Mesodermal cell (in vitro differentiated cells): ENCODE results near the gene ARHGEF4.
A peak's percentile ranks its signal among the peaks of the same experiment; 100 is the strongest.

ENCODE experiments used
- H3K27ac ChIP-seq: 2 replicates; pipeline ENCODE4 v1.7.0; 2013; ENCODE audit warnings: mild to moderate bottlenecking, low read depth, low read length, moderate library complexity; ENCODE audit not compliant: severe bottlenecking
- H3K36me3 ChIP-seq: 2 replicates; pipeline ENCODE4 v1.7.1; 2013; ENCODE audit warnings: mild to moderate bottlenecking, low read length, moderate library complexity; ENCODE audit not compliant: control insufficient read depth, insufficient read depth
- H3K4me1 ChIP-seq: one replicate; pipeline ENCODE4 v1.7.1; 2013; ENCODE audit warnings: mild to moderate bottlenecking, low read length; ENCODE audit not compliant: insufficient read depth, control insufficient read depth, poor library complexity, severe bottlenecking
- H3K4me3 ChIP-seq: 2 replicates; pipeline ENCODE4 v1.7.0; 2013; ENCODE audit warnings: low read length, control low read depth, mild to moderate bottlenecking; ENCODE audit not compliant: insufficient read depth, poor library complexity, severe bottlenecking; ENCODE audit errors: extremely low read depth
- H3K9me3 ChIP-seq: 2 replicates; pipeline ENCODE4 v1.7.1; 2013; ENCODE audit warnings: mild to moderate bottlenecking, low read length, moderate library complexity; ENCODE audit not compliant: control insufficient read depth
- WGBS, 2 experiments: methylation state at CpG; one replicate each; pipeline ENCODE4 v1.1.5; 2013; ENCODE audit warnings: missing lambda C conversion rate in 2 of 2; ENCODE audit not compliant: insufficient coverage in 2 of 2; 5-methylcytosine and 5-hydroxymethylcytosine counted together

The ARHGEF4 gene

DNA sequence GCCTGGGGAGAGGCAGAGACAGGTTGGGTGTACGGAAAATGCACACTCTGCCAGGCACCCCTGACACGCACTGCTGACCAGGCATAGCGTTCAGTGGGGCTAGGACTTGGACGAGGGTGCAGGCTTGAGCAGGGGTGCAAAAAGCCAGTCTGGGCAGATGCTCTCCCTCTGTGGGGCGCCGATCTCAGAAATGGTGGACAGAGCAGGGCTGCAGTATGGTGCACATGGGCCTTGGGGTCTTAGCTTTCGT lies 1.0 kb upstream of the ARHGEF4 start:
- Histone ChIP-seq H3K27ac (no peak overlapping the region), H3K36me3 (no peaks in the 10 kb centered on the region), H3K4me3 (no peak overlapping the region), H3K9me3 (no peaks in the 10 kb centered on the region), H3K4me1 (peaks cover 7% of the 10 kb centered on the region)
- WGBS, 2 experiments = 88 to 89% methylated on average over 4 to 6 of the region's 7 CpGs

DNA sequence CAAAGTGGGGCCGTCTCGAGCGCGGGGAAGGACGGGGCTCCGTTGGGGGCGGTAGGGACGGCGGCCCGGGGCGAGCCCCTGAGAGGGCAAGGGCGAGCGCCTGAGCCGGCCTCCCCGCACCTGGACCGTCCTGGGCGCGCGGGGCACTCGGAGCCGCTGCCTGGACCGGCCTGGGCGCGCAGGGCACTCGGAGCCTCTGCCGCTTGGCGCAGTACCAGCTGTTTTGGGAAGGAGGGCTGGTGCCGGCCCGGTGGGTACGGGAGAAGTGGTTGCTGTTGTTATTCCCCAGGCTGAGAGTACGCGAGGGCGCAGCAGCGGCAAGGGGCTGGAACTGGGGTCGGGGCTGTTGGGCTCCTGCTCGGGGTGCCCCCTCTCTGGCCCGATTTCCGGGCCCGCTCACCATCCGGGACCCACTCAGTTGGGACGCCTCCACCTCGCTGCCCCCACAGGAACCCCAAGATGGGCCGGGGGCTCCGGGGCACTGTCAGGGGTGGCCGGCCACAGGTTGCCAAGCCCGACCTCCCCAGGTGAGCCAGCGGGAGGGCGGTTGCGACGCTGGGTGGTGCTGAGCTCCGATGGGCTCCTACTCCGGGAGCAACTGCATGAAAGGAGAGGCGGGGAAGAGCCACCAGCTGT lies 579 bp downstream of the ARHGEF4 start:
- no peaks in the 10 kb centered on the region for H3K36me3 ChIP-seq
- H3K4me3 ChIP-seq = peak overlapping the region; percentile 35
- H3K27ac ChIP-seq = no peak overlapping the region
- H3K4me1 ChIP-seq = peaks cover 7% of the 10 kb centered on the region
- 4 to 6% methylated on average over 34 to 47 of the region's 53 CpGs for WGBS, 2 experiments
- H3K9me3 ChIP-seq = no peaks in the 10 kb centered on the region

DNA sequence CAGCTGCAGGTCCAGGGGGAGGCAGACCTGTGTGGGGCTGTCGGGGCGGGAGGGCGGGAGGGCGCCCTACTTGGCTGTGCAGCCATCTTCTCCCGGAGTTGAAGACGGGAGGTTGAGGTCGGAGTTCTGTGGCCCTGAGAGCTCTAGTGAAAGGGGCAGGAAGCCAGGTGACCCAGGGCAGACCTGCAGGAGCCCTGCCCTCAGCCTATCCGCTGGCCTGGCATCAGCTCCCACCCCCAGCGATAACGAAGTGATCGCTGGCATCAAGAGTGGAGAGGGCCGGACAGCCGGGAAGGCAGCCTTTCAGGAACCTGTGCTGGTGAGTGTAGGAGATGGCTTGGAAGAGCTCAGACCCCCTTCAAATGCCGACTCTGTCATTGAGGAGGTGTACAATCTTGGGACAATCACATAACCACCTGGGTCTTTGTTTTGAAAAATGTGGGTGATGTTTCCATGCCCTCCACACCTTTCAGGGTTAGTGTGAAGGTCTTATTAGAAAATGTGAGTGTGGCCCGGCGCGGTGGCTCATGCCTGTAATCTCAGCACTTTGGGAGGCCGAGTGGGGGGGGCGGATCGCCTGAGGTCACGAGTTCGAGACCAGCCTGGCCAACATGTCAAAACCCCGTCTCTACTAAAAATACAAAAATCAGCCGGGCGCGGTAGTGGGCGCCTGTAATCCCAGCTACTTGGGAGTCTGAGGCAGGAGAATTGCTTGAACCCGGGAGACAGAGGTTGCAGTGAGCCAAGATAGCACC lies 1.3 kb downstream of the ARHGEF4 start:
- no peak overlapping the region for H3K27ac ChIP-seq
- no peaks in the 10 kb centered on the region for H3K9me3 ChIP-seq
- WGBS, 2 experiments = 82 to 84% methylated on average over 20 to 28 of the region's 28 CpGs
- no peak overlapping the region for H3K4me3 ChIP-seq
- peaks cover 7% of the 10 kb centered on the region for H3K4me1 ChIP-seq
- H3K36me3 ChIP-seq = no peaks in the 10 kb centered on the region

DNA sequence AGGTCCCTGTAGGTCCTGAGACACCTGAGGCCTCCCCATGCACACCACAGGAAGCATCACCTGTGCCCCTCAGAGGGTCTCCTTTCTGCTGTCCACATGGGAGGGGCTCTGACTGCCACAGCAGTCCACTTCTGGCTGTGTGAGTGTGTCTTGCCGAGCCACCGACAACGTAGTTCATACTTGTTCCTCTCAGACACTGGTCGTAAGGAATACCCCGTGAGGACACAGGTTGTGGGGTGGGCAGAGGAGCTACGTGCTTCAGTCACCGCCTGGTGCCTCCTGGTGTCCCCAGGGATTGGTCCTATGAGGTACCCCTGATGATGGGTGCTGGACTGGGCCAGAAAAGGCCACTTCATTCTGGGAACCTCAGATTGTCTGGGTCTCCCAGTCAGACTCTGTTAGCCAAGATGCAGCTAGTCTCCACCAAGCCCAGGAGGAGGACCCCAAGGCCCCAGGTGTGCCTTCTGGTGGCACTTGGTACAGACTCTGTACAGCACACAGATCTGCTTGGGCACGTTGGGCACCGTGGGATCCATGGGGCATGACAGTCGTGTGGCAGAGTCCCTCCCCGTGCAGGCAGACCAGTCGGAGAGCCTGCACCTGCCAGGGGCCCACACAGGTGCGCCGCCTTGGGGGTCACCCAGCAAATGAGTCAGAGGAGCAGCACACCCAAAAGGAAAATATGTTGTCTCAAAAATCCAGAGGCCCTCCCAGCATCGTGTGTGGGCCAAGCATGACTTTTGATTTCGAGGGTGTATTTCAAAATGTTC lies 2.5 kb downstream of the ARHGEF4 start:
- no peaks in the 10 kb centered on the region for H3K36me3 ChIP-seq
- no peaks in the 10 kb centered on the region for H3K9me3 ChIP-seq
- WGBS, 2 experiments = 90 to 94% methylated on average over 16 of the region's 16 CpGs
- no peak overlapping the region for H3K4me3 ChIP-seq
- H3K27ac ChIP-seq = no peak overlapping the region
- peaks cover 7% of the 10 kb centered on the region for H3K4me1 ChIP-seq

DNA sequence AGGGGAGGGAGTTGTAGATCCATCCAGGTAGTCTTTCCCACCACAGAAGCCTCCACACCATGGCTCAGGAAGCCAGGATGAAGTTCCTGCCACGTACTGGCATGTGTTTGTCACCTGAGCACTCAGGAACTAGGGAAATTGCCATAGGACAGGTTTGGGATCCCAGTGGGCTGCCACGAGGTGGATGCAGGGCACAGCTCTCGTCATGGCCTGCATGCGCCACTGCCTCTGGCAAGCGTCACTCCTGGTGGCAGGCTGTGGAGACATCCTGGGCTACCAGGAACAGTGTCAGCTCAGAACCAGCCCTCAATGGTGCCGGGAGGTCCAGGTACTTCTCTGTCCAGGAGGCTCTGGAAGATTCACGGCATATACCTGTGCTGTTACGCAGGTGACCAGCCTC lies 3.8 kb downstream of the ARHGEF4 start:
- no peak overlapping the region for H3K4me3 ChIP-seq
- 90 to 92% methylated on average over 7 to 8 of the region's 8 CpGs for WGBS, 2 experiments
- H3K4me1 ChIP-seq = no peaks in the 10 kb centered on the region
- no peak overlapping the region for H3K27ac ChIP-seq
- no peaks in the 10 kb centered on the region for H3K9me3 ChIP-seq
- no peaks in the 10 kb centered on the region for H3K36me3 ChIP-seq

DNA sequence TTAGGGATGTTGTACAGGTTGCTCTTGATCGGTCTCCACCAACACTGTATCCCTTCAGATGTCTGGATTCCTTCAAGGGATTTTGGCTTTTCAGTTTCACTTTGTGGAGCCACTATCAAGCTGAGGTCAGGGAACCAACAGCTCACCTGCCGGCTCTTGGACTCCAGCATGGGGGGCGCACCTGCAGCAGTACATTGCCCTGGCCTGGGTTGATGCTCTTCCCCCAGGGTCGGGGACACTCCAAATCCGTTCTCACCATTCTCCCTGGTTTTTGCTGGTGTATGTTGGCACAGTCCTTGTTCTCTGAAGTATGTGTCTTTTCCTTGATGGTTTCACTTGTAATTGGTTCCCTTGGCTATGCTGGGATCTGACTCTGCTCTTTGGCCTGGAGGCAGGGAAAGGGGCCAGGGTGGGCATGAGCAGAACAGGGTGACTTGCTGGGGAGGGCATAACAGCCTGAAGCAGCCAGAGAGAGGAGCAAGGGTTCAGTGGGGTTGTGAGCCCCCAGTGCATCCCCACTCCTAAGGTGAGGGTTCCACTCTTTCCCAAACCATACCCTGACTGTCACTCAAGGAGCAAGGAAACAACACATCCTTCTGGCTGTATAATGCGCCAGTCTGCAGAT lies 5.1 kb downstream of the ARHGEF4 start:
- H3K4me3 ChIP-seq = no peak overlapping the region
- H3K36me3 ChIP-seq = no peaks in the 10 kb centered on the region
- WGBS, 2 experiments = 88 to 92% methylated on average over 4 of the region's 6 CpGs
- no peaks in the 10 kb centered on the region for H3K4me1 ChIP-seq
- H3K27ac ChIP-seq = no peak overlapping the region
- no peaks in the 10 kb centered on the region for H3K9me3 ChIP-seq

DNA sequence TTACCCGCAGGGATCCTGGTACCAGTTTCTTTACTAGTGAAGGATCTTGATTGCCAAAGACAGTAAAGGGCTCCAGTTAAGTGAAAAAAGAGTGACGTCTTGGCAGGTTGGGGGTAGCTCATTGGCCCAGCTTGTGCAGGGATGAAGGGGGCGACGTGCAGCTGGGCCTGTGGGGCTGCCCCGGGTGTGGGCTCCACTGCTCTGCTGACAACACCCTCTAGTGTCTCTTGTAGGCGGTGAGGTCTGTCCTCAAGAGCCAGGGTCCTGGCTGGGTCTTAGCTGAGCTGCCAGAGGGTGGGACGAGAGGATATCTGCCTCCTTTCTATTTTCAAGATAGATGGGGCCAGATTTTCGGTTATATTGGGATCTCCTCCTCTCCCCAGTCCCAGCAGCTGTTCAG lies 6.1 kb downstream of the ARHGEF4 start:
- WGBS, 2 experiments = 53 to 78% methylated on average over 2 to 6 of the region's 8 CpGs
- Histone ChIP-seq H3K4me3 (no peak overlapping the region), H3K36me3 (no peaks in the 10 kb centered on the region), H3K4me1 (no peaks in the 10 kb centered on the region), H3K27ac (no peak overlapping the region), H3K9me3 (no peaks in the 10 kb centered on the region)

DNA sequence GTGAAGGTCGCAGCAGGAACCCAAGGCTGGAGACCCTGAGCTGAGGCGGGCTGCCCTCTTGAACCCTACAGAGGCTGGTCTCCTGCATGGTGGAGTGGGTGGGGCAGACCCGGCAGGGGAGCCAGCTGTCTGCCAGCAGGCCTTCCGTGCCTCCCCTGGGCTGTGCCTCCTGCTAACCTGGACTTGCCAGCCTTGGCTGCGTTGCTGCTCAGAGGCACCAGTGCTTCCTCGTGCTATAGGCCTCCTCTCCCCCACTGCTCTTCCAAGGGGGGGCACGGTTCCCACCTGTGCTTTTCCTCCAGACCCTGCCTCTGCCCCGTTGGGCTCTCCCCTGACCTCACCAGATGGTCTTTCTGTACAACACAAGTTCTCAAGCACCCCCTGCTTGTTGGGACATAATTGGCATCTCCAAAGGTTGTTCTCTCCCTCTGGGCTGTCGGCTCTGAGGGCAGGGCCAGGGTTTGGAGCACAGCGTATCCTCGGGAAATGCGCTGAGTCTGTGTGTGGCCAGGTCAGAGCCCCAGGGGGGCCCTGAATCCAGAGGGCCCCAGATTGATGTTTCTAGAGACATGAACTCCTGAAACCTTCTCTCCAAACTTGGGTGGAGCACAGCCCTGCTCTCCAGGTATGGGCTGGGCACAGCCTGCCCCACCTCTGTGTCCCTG lies 6.7 kb downstream of the ARHGEF4 start:
- Histone ChIP-seq H3K9me3 (no peaks in the 10 kb centered on the region), H3K4me3 (no peak overlapping the region), H3K27ac (no peak overlapping the region), H3K36me3 (no peaks in the 10 kb centered on the region), H3K4me1 (no peaks in the 10 kb centered on the region)
- WGBS, 2 experiments = 79 to 84% methylated on average over 9 to 12 of the region's 12 CpGs

DNA sequence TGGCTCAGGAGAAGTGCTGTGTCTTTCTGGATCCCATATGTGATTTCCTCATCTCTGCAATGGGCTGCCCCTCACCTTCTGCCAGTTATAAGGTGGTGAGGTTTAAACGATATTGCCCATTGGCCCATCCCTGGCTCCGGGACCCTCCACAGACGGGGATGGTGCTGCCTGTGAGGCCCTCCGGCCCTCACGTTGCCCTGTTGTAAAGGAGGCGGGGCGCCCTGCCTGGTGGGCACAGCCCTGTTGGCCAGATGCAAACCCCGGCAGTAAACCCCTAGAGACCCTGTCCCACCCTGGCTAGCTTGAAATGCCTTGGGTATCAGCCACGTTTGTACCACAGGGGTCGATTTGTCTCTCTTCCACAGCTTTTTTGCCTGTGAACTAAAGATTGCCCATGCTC lies 7.4 kb downstream of the ARHGEF4 start:
- no peaks in the 10 kb centered on the region for H3K4me1 ChIP-seq
- 77 to 87% methylated on average over 10 of the region's 10 CpGs for WGBS, 2 experiments

DNA sequence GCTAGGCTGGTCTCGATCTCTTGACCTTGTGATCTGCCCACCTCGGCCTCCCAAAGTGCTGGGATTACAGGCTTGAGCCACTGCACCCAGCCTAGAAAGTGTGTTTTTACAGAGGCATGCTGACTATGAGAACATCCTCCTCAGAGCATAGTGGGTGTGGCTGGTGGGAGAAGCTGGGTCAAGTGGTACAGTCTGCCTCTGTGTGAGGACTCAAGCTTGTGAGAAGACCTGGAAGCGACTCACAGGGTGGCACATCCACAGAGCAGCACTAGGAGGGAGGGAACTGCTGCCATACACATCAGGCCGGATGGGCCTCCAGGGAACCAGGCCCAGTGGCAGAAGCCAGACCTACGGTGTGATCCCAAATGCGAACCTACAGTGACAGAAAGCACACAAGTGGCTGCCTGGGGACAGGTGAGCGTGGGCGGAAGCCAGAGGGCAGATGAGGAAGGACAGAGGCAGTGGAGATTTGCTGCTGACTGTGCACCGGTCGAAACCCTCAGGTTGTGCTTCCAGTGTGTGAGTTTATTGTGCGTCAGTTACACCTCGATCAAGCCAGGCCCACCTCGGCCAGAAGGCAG lies 8.9 kb downstream of the ARHGEF4 start:
- no peaks in the 10 kb centered on the region for H3K9me3 ChIP-seq
- 90 to 96% methylated on average over 11 to 13 of the region's 13 CpGs for WGBS, 2 experiments
- H3K36me3 ChIP-seq = no peaks in the 10 kb centered on the region
- no peak overlapping the region for H3K27ac ChIP-seq
- no peak overlapping the region for H3K4me3 ChIP-seq
- H3K4me1 ChIP-seq = no peaks in the 10 kb centered on the region

More for the DNA sequence above, 7.4 kb downstream of the ARHGEF4 start:
- Histone ChIP-seq H3K36me3 (no peaks in the 10 kb centered on the region), H3K4me3 (no peak overlapping the region), H3K27ac (no peak overlapping the region), H3K9me3 (no peaks in the 10 kb centered on the region)
